ENCODE data around the gene AATK. TPM values are rescaled to one million over a fixed set of nuclear protein-coding genes. Genes with fewer than 3 reads are reported as not detected.

Gene AATK
- total and polyA plus RNA-seq, 2 donors (not counting 3 experiments of a cell fraction or from before 2014, with no cell fraction given) = 0.69 to 1.00 TPM

DNA sequence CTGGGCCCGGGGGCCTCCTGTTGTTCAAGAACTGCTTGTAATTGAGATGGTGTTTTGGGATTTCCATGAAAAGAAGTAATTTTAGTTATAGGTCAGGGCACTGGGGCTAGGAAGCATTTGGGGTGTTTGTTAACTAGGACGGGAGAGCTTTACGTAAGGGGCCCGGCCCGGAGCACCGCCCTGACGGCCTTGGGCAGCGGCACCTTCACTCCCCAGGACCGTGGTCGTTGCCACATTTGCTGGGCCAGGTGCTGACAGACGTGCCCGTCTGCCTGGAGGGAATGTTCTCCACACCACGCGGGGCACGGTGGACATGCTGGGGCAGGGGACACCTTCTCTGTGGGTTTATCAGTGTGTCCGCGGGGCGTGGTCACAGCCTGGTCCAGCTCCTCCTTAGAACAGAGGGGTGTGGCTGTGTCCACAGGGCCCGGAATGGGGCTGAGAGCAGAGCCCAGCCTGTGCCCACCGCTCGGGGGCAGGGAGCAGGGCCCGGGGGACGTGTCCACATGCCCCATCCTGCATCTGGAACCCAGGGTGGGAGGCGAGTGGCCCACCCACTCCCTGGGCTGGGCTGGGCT, 73.4 kb downstream of the AATK start:
- Histone ChIP-seq H3K27me3 (ENCODE audit: control insufficient read depth in 2 of 2, insufficient read depth in 2 of 2, low read length in 2 of 2) (no peaks in the 10 kb centered on the region), H3K4me2 (ENCODE audit: insufficient read depth, low read length) (no peak overlapping the region), H4K20me1 (replicated peaks; ENCODE audit: control insufficient read depth, extremely low read depth, insufficient read depth, low read length) (no peaks in the 10 kb centered on the region), H3K79me2 (ENCODE audit: control insufficient read depth, insufficient read depth, low read length) (no peaks in the 10 kb centered on the region), H2AFZ (ENCODE audit: low read depth, low read length) (no peak overlapping the region), H3K9ac (replicated peaks; ENCODE audit: extremely low read depth, insufficient read depth, low read length) (no peak overlapping the region), H3K9me3 (replicated peaks; ENCODE audit: control insufficient read depth, insufficient read depth, low read length) (no peaks in the 10 kb centered on the region), H3K4me3 (replicated peaks in 1 of 3; ENCODE audit: insufficient read depth in 1 of 3, low read depth in 1 of 3, low read length in 3 of 3) (no peak overlapping the region), H3K9me1 (replicated peaks; ENCODE audit: control insufficient read depth, extremely low read depth, insufficient read depth, low read length) (no peaks in the 10 kb centered on the region), H3K36me3 (ENCODE audit: control insufficient read depth in 2 of 2, extremely low read depth in 1 of 2, insufficient read depth in 2 of 2, low read length in 2 of 2) (no peaks in the 10 kb centered on the region), H3K27ac (ENCODE audit: insufficient read depth, low read depth, low read length) (no peak overlapping the region), H3K4me1 (ENCODE audit: control insufficient read depth, extremely low read depth, insufficient read depth, low read length) (peaks cover 8% of the 10 kb centered on the region)
- DNase-seq (ENCODE audit: low read depth, low spot score) (no peak), FAIRE-seq (no peak)
- dilution Hi-C loops (cut with MboI; ENCODE audit: extremely low pct_ligation_motif_present, low sequenced_read_pairs) = no loop called here
- intact Hi-C loops (cut with micrococcal nuclease) = no loop called here
- no TSS peak for BruUV-seq (replicated peaks)
- CTCF ChIA-PET = interaction anchor here (1.4 kb wide), 1 partner anchor 104 kb away, joined by 5 read pairs; no protein-coding TSS in a partner anchor
- POLR2A ChIA-PET = no interaction called here
- TF ChIP-seq POLR2A (IDR thresholded peaks at IDR 0.05; ENCODE audit: low read depth, low read length) = no peak
- TF ChIP-seq JUN (IDR thresholded peaks at IDR 0.05; ENCODE audit: borderline replicate concordance, insufficient read depth, insufficient read length, low read depth) = no peak
- no peak for TF ChIP-seq FOS (IDR thresholded peaks at IDR 0.05; ENCODE audit: borderline replicate concordance, insufficient read depth, low read length)
- TF ChIP-seq, protein P1, sequence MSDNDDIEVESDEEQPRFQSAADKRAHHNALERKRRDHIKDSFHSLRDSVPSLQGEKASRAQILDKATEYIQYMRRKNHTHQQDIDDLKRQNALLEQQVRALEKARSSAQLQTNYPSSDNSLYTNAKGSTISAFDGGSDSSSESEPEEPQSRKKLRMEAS (IDR thresholded peaks at IDR 0.05; ENCODE audit: insufficient read depth, insufficient read length) = no peak
- TF ChIP-seq, protein P2, sequence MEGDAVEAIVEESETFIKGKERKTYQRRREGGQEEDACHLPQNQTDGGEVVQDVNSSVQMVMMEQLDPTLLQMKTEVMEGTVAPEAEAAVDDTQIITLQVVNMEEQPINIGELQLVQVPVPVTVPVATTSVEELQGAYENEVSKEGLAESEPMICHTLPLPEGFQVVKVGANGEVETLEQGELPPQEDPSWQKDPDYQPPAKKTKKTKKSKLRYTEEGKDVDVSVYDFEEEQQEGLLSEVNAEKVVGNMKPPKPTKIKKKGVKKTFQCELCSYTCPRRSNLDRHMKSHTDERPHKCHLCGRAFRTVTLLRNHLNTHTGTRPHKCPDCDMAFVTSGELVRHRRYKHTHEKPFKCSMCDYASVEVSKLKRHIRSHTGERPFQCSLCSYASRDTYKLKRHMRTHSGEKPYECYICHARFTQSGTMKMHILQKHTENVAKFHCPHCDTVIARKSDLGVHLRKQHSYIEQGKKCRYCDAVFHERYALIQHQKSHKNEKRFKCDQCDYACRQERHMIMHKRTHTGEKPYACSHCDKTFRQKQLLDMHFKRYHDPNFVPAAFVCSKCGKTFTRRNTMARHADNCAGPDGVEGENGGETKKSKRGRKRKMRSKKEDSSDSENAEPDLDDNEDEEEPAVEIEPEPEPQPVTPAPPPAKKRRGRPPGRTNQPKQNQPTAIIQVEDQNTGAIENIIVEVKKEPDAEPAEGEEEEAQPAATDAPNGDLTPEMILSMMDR (IDR thresholded peaks at IDR 0.05; ENCODE audit: extremely low read depth in 1 of 2, insufficient read depth in 1 of 2, low read depth in 1 of 2, low read length in 2 of 2) = no peak
- no peak for TF ChIP-seq GATA2 (IDR thresholded peaks at IDR 0.05; ENCODE audit: insufficient read depth, insufficient read length, low read depth, low read length)
- no peak for TF ChIP-seq MYC (IDR thresholded peaks at IDR 0.05; ENCODE audit: low read depth, low read length)

All from endothelial cell of umbilical vein (primary cell).